Hematopoietic multipotent progenitor cell treated with erythropoietin and hydrocortisone succinate and interleukin-3 and kit ligand, for 17 days (in vitro differentiated cells): Measurements from ENCODE around the gene SYNGR2.

Experiments used
- DNase-seq: peaks from one replicate; pipeline ENCODE4 v3.0.0-alpha.2; 2015; ENCODE audit warnings: low spot score

The SYNGR2 gene

DNA sequence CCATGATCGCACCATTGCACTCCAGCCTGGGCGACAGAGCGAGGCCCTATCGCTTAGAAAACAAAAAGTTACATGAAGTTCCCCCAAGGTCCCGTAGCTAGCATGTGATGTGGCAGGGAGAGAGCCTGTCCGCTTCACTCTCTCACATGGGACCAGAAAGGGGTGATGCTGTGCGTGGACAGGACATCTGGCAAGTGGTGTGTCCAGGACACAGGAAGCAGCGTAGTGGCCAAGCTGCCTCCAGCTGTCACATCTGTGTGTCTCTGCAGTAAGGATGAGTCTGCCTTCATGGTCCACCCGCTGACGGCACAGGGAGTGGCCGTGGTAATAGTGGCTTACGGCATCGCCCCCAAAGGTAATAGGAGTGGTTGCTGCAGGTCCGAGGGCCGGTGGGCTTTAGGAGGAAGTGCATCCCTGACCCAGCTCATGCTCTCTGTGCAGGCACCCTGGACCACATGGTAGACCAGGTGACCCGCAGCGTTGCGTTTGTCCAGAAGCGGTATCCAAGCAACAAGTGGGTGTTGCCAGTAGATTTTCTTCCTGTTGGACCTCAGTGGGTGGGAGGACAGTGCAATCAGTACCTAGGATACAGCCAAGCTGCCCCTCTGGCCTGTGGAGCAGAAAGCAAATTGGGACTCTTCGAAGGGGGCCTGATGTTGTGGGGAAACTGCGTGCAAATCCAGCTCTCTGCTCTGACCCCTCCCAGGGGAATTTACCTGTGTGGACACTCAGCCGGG, 36.2 kb downstream of the SYNGR2 start:
- DNase-seq = no peak

- DNase-seq = no peak
These were observed 36.9 kb downstream of the SYNGR2 start for GRCh38 chr17:78205124-78205775.

DNA sequence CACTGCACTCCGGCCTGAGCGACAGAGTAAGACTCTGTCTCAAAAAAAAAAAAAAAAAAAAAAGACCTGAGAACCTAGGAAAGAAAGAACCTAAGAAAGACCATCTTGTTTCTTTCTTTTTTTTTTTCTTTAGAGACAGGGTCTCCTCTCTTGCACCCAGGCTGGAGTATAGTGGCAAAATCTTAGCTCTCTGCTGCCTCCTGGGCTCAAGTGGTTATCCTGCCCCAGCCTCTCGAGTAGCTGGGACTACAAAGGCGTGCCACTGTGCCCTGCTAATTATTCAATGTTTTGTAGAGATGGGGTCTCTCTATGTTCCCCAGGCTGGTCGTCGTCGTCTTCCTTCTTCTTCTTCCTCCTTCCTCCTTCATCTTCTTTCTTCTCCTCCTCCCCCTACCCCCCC, 37.9 kb downstream of the SYNGR2 start:
- no peak for DNase-seq

DNA sequence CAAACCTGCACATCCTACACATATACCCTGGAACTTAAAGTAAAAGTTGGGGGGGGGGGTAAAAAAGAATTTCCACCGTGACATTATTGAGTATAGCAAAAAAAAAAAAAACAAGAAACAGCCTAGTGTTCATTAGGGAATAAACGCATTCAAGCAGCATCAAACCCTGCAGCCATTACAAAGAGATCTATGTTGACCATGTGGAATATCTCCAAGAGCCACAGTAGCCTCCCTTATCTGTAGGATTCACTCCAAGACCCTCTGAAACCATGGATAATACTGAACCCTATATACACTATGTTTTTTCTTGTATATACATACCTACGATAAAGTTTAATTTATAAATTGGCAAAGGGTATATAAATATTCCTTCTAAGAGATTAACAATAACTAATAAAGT, 40.1 kb downstream of the SYNGR2 start:
- DNase-seq = no peak

DNA sequence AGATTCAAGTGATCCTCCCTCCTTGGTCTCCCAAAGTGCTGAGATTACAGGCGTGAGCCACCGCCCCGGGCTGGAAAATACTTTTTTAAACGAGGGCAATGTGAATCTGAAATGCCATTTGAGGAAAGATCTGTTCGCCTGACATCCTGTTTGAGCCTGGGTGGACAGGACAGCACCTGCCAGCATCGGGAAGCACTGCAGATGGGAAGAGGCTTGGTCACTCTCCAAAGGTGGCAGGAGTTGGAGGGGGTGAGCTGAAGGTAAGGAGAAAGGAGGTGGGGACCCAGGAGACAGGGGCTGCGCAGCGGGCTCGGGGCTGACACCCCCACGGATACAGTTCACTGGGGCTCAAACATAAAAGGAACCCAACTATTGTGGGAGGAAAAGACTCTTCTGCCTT, 41.7 kb downstream of the SYNGR2 start:
- DNase-seq = no peak

DNA sequence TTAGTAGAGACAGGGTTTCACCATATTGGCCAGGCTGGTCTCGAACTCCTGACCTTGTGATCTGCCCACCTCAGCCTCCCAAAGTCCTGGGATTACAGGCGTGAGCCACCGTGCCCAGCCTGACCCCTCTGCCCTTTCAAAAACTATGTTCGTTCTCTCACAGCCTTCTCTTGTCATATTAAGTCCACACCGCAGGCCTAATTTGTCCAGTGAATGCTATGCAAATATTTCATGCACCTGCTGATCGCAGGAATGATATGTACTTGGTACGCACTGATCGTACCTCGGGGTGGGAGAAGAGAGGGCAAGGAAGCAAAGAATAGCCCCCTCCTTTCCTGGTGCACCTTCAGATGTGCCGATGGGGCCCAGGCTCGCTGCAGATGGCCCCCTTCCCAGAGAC, 42.7 kb downstream of the SYNGR2 start:
- DNase-seq = no peak

DNA sequence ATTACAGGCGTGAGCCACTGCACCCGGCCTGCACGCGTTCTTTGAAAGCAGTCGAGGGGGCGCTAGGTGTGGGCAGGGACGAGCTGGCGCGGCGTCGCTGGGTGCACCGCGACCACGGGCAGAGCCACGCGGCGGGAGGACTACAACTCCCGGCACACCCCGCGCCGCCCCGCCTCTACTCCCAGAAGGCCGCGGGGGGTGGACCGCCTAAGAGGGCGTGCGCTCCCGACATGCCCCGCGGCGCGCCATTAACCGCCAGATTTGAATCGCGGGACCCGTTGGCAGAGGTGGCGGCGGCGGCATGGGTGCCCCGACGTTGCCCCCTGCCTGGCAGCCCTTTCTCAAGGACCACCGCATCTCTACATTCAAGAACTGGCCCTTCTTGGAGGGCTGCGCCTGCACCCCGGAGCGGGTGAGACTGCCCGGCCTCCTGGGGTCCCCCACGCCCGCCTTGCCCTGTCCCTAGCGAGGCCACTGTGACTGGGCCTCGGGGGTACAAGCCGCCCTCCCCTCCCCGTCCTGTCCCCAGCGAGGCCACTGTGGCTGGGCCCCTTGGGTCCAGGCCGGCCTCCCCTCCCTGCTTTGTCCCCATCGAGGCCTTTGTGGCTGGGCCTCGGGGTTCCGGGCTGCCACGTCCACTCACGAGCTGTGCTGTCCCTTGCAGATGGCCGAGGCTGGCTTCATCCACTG, 45.8 kb downstream of the SYNGR2 start, which contains the start of gene BIRC5:
BIRC5 (plus strand) TSS at position 238 of the 690 bp plus-strand sequence; CDS start at position 302, 64 bp downstream.
- peak; percentile 91 for DNase-seq

GRCh38 chr17:78214706-78215061, 46.3 kb downstream of the SYNGR2 start:
- DNase-seq = no peak

DNA sequence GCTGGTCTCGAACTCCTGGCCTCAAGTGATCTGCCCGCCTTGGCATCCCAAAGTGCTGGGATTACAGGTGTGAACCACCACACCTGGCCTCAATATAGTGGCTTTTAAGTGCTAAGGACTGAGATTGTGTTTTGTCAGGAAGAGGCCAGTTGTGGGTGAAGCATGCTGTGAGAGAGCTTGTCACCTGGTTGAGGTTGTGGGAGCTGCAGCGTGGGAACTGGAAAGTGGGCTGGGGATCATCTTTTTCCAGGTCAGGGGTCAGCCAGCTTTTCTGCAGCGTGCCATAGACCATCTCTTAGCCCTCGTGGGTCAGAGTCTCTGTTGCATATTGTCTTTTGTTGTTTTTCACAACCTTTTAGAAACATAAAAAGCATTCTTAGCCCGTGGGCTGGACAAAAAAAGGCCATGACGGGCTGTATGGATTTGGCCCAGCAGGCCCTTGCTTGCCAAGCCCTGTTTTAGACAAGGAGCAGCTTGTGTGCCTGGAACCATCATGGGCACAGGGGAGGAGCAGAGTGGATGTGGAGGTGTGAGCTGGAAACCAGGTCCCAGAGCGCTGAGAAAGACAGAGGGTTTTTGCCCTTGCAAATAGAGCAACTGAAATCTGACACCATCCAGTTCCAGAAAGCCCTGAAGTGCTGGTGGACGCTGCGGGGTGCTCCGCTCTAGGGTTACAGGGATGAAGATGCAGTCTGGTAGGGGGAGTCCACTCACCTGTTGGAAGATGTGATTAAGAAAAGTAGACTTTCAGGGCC, 51.2 kb downstream of the SYNGR2 start:
- no peak for DNase-seq
